Measurements from ENCODE around the gene EFCAB7. TPM values are rescaled to one million over a fixed set of nuclear protein-coding genes. Genes with fewer than 3 reads are reported as not detected.
"Not testable (repeated sequence)": the region's sequence is repeated elsewhere in the genome, so short reads cannot be mapped to it uniquely, and the experiment has no call there.

EFCAB7 gene
- total RNA-seq, 1 donor from 2014 or later = 17.7 TPM

DNA sequence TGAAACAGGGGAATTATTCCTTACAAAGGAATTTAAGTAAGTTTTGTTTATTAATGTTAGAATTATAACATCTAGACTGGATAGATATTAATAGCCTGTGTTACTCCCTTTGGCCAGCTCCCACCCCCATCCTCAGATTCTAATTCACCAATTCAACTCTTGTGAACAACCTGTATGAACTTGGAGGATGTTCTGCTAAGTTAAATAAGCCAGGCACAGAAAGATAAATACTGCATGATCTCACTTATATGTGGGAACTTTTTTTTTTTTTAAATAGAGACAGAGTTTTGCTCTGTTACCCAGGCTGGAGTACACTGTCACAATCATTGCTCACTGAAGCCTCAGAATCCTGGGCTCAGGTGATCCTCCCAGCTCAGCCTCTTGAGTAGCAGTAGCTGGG is 32.2 kb downstream of the EFCAB7 start:
- DNase-seq = no peak

DNA sequence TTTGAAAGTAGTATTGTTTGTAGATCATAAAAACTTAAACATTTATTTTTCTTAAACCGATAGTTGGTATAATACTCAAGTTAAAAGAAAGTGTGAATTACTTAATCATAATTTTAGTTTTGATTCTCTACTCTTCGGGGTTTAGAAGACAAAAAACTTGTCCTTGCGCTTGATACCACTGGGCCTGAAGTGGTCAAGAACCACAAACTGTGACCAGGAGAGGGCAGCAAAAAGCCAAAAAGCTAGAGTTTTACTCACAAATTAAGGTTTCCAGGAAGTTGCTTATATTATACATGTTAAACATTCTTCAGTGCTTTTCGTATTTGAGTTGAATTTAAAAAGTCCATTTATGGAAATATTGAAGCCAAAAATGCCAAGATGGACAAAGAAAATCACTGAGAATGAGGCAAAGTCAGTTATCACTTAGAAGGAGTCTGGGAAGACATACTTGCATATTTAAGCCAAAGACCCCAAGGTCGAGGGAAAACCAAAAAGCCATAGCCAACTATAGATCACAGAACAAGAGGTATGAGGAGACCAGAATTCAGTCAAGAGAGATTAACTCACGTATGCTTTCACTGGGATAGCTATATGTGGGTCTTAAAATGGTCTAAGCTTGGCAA is 34.2 kb downstream of the EFCAB7 start:
- peak; percentile 29 for DNase-seq

DNA sequence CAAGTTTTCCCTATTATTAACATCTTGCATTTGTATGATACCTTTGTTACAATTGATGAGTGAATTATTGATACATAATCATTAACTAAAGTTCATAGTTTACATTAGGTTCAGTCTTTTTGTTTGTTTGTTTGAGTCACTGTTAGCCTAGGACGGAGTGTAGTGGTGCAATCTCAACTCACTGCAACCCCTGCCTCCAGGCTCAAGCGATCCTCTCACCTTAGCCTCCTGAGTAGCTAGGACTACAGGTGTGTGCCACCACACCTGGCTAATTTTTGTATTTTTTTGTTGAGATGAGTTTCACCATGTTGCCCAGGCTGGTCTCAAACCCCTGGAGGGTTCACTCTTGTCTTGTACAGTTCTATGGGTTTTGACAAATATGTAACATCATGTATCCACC is 36.0 kb downstream of the EFCAB7 start:
- DNase-seq = no peak

DNA sequence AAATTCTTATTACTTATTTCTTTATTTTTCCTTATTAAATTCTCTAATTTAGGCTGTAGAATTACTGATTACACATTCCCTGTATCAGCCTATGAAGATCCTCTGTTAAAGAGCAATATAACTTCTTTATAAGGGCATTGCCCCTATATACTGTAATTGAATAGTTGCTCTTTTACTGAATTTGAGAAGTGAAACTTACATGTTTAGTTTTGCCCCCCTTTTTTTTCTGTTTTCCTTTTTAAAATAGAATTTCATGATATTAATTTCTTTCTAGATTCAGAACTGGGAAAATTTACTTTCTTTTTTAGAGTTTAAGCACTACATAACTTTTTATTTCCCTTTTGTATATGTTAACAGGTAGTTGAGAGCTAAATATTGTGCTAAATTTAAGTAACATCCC is 40.4 kb downstream of the EFCAB7 start:
- DNase-seq = no peak

DNA sequence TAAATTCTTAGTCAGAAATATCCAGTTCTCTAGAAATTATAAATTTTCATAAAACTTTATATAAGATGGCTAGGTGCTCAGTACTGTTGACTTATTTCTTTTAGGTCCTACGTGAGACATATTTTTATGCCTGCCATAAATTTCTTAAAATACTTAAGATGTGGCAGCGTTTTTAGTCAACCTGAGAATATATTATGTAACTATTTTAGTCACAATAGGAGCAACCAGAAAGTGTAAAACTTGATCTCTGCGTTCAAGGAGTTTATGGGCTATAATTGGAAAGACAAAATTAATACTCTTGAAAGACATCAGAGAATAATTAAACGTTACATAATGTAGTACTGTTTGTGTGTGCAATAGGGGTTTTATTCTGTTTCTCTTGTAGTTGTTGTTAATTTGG is 45.7 kb downstream of the EFCAB7 start:
- DNase-seq = no peak

DNA sequence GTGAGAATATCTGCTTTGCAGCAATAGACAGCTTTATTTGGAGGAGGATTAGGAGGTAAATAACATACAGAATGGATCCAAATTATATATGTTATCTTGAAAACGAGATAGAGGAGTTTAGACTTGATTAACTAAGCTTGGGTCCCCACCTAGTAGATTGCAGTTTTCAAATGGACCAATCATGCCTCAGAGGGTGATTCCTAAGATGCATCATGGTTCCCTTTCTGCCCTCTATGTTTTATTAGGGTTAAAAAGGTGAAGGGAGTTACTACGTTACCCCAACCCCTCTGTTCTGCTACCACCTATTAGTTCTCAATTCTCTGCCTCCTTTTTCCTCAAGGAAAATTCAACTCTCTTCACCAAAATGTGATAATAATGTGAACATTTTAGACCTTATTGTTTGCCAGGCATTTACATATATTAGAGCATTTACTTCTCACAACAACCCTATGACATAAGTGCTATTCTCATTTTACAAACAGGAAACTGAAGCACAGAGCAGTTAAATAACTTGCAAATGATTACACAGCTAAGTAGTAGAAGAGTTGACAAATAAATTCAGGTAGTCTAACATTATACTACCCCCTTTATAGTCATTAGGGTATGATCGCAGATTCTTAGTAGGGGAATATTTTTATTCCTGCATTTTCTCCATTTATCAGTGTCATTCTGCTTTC is 46.5 kb downstream of the EFCAB7 start:
- DNase-seq = no peak

DNA sequence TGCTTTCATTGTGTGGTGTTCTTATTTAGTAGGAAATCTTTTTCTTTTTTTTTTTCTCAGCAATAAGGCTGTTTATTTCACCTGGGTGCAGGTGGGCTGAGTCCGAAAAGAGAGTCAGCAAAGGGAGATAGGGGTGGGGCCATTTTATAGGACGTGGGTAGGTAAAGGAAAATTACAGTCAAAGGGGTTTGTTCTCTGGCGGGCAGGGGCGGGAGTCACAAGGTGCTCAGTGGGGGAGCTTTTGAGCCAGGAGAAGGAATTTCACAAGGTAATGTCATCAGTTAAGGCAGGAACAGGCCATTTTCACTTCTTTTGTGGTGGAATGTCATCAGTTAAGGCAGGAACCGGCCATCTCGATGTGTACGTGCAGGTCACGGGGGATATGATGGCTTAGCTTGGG is 49.4 kb downstream of the EFCAB7 start:
- DNase-seq = not testable (repeated sequence)

DNA sequence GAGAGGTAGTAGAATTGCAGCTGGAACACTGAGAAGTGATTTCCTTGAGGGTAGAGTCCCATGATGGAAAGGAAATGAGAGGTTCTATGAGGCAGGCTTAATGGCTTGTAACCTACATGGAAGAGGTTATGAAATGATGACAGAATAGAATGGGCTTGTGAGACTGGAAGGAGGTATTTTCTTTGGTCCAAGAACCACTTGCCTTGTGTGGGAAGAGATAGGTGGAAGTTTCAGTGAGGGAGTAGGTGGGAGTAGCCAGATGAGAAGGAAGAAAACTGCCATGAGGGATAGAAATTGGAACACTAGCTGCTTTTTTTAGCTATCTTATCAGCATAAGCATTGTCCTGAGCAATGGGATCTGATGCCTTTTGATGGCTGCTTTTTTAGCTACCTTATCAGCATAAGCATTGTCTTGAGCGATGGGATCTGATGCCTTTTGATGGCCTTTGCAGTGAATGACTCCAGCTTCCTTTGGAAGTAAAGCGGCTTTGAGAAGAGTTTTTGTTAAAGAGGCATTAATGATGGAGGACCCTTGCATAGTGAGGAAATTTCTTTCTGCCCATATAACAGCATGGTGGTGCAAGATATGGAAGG is 51.0 kb downstream of the EFCAB7 start:
- not testable (repeated sequence) for DNase-seq

DNA sequence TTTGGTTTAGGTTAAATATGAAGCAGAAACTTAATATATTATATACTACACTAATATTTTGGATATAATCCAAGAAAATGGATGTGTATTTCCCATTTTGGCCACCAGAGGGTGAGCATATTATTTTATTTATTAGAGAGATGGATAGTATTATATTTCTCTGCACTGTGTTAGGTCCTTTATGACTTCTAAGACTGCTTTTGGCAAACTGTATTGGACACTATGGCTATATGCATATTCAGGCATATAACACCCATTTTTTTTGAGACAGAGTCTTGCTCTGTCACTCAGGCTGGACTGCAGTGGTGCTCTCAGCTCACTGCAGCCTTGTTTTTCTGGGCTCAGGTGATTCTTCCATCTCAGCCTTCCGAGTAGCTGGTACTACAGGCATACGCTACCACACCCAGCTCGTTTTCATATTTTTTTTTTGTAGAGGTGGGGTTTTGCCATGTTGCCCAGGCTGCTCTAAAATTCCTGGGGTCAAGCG is 52.1 kb downstream of the EFCAB7 start:
- DNase-seq = peak; percentile 63

DNA sequence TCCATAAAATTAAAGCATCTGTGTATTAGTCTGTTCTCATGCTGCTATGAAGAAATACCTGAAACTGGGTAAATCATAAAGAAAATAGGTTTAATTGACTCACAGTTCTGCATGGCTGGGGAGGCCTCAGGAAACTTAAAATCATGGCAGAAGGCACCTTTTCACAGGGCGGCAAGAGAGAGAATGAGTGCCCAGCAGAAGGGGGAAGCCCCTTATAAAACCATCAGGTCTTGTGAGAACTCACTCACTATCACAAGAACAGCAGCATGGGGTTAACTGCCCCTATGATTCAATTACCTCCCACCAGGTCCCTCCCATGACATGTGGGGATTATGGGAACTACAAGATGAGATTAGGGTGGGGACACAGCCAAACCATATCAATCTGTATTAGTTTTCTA is 63.0 kb downstream of the EFCAB7 start:
- DNase-seq = not testable (repeated sequence)

DNA sequence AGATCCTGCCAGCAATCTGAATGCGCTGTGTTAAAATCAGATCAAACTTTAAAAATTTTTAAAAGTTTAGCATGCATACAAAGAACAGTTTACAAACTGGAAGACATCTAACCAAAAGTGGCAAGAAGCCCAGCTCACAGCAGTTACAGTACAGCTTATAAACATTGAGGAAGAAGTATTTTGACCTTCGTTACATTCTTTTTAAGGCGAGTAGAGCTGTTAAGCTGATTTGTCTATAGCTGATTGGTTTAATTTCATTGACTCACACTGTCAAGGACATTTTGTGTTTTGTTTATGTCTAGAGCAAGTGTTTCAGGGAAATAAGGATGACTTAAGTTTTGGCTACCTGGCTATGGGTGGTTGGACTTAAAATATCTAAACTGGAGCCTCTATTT is 66.8 kb downstream of the EFCAB7 start:
- peak; percentile 32 for DNase-seq

DNA sequence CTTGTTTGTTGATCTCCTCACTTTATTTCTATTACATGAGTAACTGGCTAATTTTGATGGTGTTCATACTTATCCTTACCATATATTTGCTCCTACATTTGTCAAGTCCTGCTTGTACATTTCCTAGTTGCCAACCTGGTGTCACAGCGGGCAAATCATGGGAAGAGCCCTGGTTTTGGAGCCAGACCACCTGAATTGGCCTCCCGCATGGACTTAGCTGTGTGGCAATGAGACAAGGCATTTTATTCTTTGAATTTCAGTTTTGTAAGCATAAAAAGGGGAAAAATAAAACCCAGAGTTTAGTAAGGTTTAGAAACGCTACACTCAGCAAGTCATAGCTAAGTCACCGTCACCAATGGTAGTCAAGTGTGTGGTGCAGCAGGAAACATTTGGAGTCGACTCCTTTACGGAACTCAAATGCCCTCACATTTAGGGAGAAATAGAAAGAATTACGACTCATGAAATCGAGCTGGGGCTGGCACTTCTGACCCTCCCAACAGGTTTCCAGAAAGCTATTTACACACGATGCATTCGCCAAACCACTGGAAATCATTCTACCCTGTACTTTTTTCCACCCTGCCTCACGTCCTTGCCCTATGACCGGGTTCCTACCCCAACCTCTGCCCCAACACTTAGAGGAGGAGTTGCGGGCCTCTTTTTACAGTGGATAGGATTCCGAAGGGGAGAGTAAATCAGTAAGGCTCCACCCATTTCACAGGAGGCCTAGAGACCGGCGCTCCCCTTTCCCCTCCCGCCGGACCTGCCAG is 69.4 kb downstream of the EFCAB7 start:
- no peak for DNase-seq

DNA sequence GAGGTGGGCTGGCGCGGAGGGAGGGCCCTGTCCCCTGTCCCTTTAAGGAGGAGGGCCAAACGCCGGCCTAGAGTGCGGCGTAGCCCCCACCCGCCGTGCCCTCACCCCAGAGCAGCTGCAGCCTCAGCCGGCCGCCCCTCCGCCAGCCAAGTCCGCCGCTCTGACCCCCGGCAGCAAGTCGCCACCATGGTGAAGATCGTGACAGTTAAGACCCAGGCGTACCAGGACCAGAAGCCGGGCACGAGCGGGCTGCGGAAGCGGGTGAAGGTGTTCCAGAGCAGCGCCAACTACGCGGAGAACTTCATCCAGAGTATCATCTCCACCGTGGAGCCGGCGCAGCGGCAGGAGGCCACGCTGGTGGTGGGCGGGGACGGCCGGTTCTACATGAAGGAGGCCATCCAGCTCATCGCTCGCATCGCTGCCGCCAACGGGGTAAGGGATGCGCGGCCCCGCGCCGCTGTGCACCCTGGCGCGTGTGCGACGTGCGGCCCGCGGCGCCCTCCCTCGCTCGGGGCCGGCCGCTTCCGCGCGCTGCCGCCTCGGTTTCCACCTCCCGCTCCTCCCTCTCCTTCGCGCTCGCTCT is 70.1 kb downstream of the EFCAB7 start, which contains the start of gene PGM1:
Gene PGM1, plus strand, starts transcription at position 109 of the 583 bp plus-strand sequence. Its CDS starts 78 bp downstream, at position 187.
- peak; percentile 87 for DNase-seq

DNA sequence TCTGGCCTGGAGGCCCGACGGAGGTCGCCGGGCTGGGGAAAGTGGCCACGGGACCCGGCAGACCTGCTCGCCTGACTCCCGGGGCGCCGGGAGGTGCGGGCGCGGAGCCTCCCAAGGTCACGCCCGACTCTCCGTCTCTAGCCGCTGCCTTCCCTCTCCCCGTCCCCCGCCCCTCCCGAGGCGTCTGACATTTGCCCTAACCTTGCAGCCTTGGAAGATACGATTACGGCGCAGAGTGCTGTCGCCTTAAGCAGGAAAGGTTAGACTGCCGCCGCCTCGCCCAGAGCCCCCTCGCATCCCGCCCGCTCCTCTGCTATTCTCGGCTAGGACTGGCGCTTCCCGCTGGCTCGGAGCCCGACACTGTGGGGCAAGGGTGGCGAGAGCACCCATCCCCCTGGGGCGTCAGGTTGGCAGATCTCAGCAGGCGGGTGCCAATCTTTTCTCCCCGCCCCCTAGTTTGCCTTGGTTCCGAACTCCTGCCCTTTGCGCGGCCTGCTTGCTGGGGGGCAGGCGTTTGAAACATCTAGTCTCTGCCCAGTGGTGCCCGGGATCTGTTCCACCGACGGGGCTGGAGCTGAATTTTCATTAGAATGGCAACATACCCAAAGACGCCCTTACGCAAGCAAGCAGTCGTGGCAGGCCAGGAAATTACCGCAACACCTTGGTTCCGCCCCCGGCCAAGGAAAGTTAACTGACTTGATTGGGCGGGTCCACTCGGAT is 70.7 kb downstream of the EFCAB7 start:
- DNase-seq = peak; percentile 71

DNA sequence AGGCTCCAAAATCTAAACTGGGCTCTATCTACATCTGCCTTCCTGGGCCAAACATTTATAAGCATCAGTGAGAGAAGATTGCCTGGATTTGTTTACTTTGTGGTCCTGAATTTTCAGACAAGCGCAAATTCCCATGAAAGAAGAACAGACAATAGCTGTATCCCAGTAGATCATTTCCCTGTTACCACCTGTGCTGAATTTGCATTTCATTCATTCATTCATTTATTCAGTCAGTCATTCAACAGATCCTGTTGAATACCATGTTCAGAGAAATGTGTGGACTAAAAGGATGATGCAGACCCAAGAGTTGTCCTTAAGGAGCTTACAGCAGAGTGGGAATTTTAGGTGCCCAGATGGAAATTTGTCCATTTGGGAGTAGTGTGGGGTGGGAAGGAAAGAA is 72.1 kb downstream of the EFCAB7 start:
- no peak for DNase-seq

DNA sequence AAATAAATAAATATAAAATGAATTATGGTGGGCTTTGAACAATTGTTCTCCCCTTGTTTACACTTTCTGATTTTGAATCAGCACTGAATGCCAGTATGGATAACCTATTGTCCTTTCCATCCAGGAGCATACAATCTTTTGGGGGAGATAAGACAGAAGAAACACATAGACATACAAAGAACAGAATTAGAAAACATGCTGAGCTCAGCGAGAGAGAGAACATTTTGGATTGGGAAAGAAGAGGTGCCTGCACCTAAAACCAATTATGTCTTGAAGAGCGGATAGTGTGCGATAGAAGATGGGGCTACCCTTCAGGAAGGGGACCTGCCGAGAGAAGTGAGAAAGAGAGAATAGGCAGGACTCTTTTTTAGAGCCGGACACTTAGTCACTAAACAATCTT is 76.5 kb downstream of the EFCAB7 start:
- DNase-seq = no peak

DNA sequence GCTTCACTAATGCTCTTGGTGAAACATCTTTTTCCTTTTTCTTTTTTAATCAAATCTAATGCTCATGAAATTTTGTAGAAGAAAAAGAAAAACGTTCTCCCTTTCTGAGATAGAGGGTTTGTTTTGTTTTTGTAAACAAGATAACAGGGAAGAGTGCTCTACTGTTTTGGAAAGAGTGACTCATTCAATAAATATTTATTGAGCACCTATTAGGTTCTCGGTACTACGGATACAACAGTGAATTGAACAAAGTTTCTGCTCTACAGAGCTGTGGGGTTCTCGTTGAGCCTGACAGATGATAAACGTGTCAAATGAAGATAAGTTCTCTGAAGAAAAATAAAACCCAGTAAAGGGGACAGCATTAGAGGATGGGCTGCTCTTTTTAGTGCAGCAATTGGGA is 76.9 kb downstream of the EFCAB7 start:
- no peak for DNase-seq

DNA sequence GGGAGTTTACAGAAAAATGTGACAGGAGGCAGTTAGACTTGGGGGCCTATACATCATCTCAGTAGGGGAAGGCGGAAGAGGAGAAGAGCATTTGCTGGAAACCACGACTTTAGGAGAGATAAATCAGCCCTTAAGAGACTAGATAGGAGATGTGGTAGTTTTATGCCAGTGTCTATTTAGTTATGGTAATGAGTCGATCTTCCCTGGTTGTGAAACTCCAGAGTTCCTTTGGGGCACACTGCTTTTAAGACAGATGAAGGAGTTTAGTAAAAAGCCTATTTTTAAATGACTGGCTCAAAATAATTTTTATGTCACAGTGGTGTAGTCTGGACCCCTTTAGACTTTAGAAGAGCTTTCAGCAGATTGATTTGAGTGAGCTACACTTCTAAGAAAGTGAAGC is 77.7 kb downstream of the EFCAB7 start:
- DNase-seq = no peak

DNA sequence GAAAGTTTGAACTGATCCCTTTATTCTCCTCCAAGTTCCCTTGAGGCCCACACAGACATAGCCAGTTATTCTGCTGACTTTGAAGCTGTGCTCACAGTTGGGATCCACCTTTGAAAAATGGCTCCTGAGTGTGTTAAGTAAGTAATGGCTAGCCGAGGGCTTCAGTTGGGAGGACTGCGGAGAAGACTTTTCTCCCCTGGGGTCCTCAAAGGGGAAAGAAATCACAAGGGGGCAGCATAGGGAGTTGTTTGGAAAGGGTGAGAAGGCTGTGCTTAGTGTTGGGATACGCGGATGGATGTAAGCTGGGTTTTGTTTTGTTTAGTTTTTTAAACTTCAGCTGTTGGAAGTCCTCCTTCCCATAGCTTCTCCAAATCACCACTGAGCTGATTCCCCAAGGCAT is 78.1 kb downstream of the EFCAB7 start:
- no peak for DNase-seq

DNA sequence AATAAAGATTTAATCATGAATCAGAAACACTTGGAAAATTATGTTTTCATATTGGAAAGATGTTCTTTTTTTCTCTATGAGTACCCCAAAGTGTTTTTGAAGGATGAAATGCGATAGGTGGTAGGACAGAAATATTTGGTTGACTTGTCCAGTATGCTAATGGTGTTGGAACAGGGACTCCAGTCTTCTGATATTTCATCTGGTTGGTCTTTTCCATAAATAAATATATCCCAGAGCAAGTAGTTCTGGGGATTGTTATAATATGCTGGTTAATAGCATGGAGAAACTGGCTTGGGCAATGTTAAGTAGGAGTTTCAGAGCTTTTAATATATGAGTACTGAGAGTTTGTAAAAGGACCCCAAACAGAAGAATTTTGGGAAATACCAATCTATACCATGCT is 78.6 kb downstream of the EFCAB7 start:
- DNase-seq = no peak

DNA sequence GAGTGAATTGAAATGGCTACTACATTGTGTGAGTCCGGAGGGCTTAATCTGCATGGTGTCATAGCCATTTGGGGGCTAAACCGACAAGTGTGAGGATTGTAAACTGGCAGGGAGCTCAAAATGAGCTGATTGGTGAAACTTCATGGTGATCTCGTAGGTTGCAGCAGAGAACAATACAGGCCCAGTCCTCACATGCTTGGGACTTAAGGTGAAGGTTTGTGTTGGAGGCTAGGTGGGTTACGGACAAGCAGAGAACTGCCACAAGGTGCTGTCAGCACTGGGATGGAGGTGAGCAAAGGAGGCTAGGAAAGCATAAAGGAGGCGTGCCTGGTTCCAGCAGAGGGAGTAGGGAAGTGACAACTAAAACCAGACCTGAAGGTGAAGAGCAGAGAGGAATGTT is 79.3 kb downstream of the EFCAB7 start:
- DNase-seq = no peak

DNA sequence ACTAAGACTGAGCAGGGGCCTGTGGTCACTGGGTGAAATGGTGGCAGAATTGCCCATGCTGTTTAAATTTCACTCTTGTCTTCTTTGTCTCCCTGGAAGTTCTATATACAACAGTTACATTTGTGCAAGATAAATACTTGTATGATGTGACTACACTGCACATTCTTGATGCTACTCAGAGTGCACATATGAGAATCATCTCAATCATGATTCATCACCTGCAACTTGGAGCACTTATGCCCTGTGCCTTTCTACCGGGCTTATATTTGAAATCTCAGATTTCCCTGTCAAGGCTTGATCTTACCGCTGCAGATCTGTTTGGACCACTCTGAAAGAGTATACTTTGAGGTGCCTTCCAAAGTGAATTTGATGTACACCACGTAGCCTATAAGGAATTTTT is 80.5 kb downstream of the EFCAB7 start:
- no peak for DNase-seq
